LoVo (cell line): Measurements from ENCODE around the gene SIGLEC12.
"Not testable (repeated sequence)": the region's sequence is repeated elsewhere in the genome, so short reads cannot be mapped to it uniquely, and the experiment has no call there.

Source experiments
- DNase-seq: peaks from one replicate; pipeline ENCODE4 v3.0.0-alpha.2; 2016; ENCODE audit warnings: low spot score

The SIGLEC12 gene

DNA sequence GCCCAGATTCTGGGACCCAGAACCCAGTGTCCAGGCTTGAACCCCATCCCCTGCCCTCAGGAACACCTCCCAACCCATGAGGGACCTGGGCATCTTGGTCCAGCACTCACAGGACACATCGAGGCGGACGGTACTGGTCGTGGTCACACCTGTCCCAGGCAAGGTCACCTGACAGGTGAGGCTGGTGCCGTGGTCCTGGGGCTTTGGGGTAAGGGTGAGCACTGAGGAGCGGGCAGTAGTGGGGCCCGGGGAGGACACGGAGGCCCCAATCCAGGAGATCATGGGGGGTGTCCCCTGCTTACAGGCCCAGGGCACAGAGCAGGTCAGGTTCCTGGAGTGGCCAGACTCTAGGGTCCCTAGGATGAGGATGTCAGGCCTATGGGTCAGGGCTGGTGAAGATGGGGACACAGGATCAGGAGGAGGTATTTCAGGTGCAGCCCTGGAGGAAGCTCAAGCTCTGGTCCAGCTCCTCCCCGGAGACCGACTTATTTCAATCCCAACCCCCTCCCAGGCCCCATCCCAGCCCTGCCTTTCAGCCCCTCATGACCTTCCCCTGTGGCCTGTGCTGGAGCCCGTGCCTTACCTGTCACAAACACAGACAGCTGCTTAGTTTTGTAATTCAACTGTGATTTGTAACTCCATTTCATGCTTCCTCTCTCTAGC lies 44.1 kb downstream of the SIGLEC12 start:
- no peak for DNase-seq

DNA sequence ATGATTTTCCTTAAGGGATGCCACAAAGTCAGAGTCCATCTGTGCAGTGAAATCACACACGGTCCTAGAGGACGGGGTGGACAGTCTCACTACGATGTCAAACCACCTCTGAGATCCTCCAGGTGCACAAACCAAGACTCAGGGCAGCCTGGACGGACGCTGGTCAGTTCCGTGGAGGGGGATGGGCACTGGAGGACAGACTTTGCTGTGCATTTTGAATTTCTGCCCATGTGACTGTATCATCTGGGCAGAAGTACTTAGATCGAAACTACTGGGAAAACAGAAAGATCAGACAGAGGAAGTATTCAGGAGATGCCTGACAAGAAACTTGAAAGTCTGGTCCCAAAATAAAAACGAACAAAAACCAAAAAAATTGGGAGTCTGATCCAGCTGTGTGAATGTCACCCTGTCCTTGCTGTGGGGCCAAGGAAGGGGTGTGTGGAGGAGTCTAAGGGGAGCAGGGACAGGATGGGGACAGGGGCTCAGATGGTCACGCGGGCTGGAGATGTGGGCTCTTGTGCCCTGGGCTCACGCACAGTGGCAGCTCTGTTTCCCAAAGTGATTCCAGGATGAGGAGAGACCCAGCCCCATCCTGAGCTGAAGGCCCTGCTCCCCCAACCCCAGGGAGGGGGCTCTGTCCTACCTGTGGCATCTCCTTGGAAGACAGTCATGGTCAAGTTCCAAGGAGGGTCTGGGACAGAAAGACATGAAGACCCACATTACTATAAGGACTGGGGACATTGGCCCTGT lies 44.9 kb downstream of the SIGLEC12 start:
- DNase-seq = no peak

DNA sequence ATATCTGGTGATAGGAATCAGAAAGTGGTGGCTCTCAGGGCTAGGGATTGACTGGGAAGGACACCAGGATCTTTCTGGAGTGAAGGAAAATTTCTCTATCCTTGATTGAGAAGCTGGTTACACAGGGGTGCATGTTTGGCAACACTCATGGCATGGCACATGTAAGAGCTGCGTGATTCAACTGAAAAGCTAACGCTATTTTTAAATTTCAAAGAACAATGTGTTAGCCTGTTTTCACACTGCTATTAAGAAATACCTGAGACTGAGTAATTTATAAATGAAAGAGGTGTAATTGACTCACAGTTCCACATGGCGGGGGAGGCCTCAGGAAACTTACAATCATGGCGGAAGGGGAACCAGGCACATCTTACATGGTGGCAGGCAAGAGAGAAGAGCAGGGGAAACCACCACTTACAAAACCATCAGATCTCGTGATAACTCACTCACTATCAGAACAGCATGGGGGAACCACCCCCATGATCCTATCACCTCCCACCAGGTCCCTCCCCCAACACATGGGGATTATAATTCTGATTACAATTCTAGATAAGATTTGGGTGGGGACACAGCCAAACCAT lies 50.8 kb downstream of the SIGLEC12 start:
- no peak for DNase-seq

DNA sequence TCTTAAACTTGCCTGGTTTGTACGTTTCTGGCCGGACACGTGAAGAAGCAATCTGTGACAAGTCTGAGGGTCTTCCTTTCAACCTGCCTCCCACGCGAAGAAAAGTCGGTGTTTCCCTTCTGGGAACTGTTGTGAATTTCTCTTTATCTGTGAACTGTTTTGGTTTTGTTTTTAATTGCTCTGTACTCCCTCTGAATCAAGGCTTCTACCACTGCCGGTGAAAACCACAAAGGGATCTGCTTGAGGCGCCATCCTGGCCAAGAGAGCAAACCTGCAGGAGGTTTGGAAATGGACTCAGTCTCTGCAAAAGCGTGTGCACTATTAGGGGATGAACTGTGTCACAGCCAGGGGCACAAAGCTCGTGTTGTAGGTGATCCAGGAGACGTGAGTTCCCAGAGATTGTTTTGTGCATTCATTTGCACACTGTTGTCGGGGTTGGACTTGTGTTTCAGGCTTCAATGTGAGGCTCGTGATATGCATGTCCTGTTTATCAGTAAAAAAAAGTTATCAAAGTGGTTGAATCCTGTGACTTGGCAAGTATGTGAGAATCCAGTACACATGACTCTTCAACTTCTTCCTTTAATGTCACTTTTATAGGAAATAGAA lies 53.1 kb downstream of the SIGLEC12 start:
- DNase-seq = no peak

DNA sequence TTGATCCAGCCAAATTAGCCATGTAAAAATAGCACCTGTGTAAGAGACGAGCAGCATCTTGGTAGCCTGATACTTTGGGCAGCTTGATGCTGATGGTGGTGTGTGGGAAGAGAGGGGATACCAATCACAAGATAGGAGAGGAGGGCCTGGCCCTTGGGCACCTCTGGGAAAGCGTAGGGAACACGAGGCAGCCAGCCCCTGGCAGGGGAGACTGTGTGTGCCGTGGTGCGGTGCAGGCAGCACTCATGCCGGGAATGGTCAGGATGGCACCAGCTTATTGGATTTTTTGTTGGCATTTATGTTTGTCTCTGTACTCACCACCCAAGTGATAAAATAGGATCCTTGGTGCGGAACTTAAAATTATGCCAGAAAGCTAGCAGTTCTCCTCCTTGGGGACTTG lies 53.6 kb downstream of the SIGLEC12 start:
- DNase-seq = no peak

DNA sequence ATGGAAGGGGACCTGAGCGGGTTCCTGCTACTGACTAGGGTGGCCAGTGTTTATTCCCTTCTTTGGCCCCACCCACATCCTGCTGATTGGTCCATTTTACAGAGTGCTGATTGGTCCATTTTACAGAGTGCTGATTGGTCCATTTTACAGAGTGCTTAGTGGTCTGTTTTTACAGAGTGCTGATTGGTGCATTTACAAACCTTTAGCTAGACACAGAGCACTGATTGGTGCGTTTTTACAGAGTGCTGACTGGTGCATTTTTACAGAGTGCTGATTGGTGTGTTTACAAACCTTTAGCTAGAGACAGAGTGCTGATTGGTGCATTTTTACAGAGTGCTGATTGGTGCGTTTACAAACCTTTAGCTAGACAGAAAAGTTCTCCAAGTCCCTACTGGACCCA lies 54.1 kb downstream of the SIGLEC12 start:
- DNase-seq = not testable (repeated sequence)

DNA sequence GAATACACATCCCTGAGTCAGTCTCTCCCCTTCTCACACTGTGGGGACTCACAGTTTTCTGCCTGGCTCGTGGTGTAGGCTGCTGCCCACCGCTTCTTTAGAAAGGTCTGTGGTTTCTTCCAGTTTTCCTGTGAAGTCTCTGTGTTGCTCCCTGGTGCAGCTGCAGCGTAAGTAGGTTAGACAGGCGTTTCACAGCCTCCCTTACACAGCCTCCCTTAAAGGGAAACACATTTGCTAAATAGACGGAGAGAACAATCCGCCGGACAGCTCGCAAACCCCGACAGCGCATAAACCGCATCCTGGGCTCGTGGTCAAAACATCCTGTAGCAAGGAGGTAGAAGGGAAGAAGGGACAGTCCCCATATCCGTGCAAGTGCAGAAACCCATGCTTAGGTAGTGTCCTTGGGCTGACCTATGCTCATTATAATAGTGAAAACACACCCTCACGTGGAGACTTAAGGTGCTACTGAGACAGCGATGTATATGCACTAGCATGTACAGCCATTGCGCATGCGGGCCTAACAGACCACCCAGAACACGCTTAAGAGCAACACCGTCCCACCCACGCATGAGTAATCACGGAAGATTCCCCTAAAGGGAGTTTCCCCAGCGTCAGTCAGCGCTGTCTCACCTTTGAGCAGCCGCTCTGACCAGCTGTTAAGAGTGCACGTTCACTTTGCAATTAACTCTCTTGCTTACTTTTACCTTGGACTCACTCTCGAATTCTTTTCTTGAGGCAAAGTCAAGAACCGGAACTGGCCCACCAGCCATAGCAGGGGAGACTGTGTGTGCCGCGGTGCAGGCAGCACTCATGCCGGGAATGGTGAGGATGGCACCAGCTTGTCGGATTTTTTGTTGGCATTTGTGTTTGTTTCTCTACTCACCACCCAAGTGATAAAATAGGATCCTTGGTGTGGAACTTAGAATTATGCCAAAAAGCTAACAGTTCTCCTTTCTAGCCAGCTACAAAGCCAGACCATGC lies 59.9 kb downstream of the SIGLEC12 start:
- DNase-seq = no peak
